ENCODE data around the gene PDS5B.

Gene PDS5B

DNA sequence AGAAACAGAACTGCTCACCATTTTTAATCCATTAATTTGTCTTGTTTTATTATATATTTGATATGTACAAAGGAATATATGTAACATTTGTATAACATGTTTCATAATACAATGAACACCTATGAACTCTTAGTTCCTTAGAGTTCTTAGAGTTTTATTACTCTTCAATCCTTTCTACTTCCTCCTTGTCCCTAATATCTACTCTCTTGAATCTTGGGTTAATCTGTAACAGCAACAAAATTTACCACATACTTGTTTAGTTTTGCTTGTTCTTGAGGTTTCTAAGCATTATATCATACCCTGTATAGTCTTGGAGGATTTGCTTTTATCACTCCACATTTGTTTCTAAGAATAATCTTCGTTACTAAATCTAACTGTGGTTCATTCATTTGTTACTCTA is 151.4 kb downstream of the PDS5B start:
- peak overlapping the region; percentile 83 for H3K27ac Mint-ChIP-seq
- peaks cover 26% of the 10 kb centered on the region for H3K36me3 Mint-ChIP-seq (ENCODE audit: low read depth)
- no peaks in the 10 kb centered on the region for H3K27me3 Mint-ChIP-seq
- no peaks in the 10 kb centered on the region for H3K9me3 Mint-ChIP-seq
- DNase-seq (no peak), ATAC-seq (no peak)
- peak overlapping the region; percentile 75 for H3K4me3 Mint-ChIP-seq
- peaks cover 44% of the 10 kb centered on the region for H3K4me1 Mint-ChIP-seq

DNA sequence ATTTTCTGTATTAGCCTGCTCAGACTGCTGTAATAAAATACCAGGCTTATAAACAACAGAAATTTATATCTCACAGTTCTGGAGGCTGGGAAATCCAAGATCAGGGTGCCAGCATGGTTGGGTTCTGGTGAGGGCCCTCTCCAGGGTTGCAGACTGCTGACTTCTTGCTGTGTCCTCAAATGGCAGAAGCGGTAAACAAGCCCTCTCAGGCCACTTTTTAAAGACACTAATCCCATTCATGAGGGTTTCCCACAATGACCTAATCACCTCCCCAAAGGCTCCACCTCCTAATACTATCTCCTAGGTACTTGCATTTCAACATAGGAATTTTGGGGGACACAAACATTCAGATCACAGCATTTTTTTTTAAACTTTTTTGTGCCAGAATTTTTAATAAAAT is 159.3 kb downstream of the PDS5B start:
- ATAC-seq, result no peak
- no peaks in the 10 kb centered on the region for H3K9me3 Mint-ChIP-seq
- H3K4me3 Mint-ChIP-seq, result no peak overlapping the region
- no peaks in the 10 kb centered on the region for H3K4me1 Mint-ChIP-seq
- DNase-seq, result no peak
- no peak overlapping the region for H3K27ac Mint-ChIP-seq
- peaks cover 26% of the 10 kb centered on the region for H3K36me3 Mint-ChIP-seq (ENCODE audit: low read depth)
- H3K27me3 Mint-ChIP-seq, result no peaks in the 10 kb centered on the region

GRCh38 chr13:32746474-32746873 is 160.2 kb downstream of the PDS5B start:
- Mint-ChIP-seq H3K27ac (no peak overlapping the region), H3K27me3 (no peaks in the 10 kb centered on the region), H3K4me3 (no peak overlapping the region), H3K9me3 (no peaks in the 10 kb centered on the region), H3K4me1 (no peaks in the 10 kb centered on the region), H3K36me3 (ENCODE audit: low read depth) (peaks cover 24% of the 10 kb centered on the region)
- no peak for DNase-seq
- ATAC-seq, result no peak

- no peak for DNase-seq
- H3K4me1 Mint-ChIP-seq, result no peaks in the 10 kb centered on the region
- H3K9me3 Mint-ChIP-seq, result no peaks in the 10 kb centered on the region
- no peak overlapping the region for H3K27ac Mint-ChIP-seq
- ATAC-seq, result no peak
- peaks cover 25% of the 10 kb centered on the region for H3K36me3 Mint-ChIP-seq (ENCODE audit: low read depth)
- H3K27me3 Mint-ChIP-seq, result no peaks in the 10 kb centered on the region
- H3K4me3 Mint-ChIP-seq, result no peak overlapping the region
Measured at GRCh38 chr13:32748305-32748704, 162.1 kb downstream of the PDS5B start.

- no peaks in the 10 kb centered on the region for H3K9me3 Mint-ChIP-seq
- peaks cover 40% of the 10 kb centered on the region for H3K36me3 Mint-ChIP-seq (ENCODE audit: low read depth)
- no peaks in the 10 kb centered on the region for H3K27me3 Mint-ChIP-seq
- no peak for ATAC-seq
- DNase-seq, result no peak
- H3K4me1 Mint-ChIP-seq, result peaks cover 4% of the 10 kb centered on the region
- H3K4me3 Mint-ChIP-seq, result no peak overlapping the region
- no peak overlapping the region for H3K27ac Mint-ChIP-seq
Measured at GRCh38 chr13:32751340-32751739, 165.1 kb downstream of the PDS5B start.

GRCh38 chr13:32752311-32752710 is 166.1 kb downstream of the PDS5B start:
- no peak overlapping the region for H3K27ac Mint-ChIP-seq

DNA sequence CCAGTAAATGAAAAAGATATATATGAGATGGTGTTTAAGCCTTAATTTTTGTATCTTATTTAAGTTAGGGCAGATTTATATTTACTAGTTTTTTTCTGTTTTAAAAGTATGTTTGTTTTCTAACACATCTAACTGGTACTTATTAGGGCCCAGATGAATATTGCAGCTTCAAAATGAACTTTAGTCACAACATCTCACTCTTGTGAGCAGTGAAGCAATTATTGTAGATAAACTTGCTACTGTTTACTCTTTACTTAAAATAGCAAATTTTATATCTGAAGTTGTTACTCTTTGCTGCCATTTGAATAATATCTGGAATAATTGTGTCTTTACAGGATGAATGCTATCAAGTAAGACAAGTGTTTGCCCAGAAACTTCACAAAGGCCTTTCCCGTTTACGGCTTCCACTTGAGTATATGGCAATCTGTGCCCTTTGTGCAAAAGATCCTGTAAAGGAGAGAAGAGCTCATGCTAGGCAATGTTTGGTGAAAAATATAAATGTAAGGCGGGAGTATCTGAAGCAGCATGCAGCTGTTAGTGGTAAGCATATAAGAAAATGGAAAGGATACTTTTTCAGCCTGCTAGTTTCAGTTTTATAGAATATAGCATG is 166.8 kb downstream of the PDS5B start:
- Mint-ChIP-seq H3K4me1 (peaks cover 4% of the 10 kb centered on the region), H3K4me3 (no peak overlapping the region), H3K9me3 (no peaks in the 10 kb centered on the region), H3K27ac (no peak overlapping the region), H3K27me3 (no peaks in the 10 kb centered on the region), H3K36me3 (ENCODE audit: low read depth) (peaks cover 42% of the 10 kb centered on the region)
- DNase-seq (no peak), ATAC-seq (no peak)

More at GRCh38 chr13:32752311-32752710, 166.1 kb downstream of the PDS5B start:
- no peak for DNase-seq
- H3K36me3 Mint-ChIP-seq (ENCODE audit: low read depth), result peaks cover 39% of the 10 kb centered on the region
- H3K27me3 Mint-ChIP-seq, result no peaks in the 10 kb centered on the region
- peaks cover 4% of the 10 kb centered on the region for H3K4me1 Mint-ChIP-seq
- H3K4me3 Mint-ChIP-seq, result no peak overlapping the region
- H3K9me3 Mint-ChIP-seq, result no peaks in the 10 kb centered on the region
- no peak for ATAC-seq

GRCh38 chr13:32754179-32754578 is 167.9 kb downstream of the PDS5B start:
- H3K36me3 Mint-ChIP-seq (ENCODE audit: low read depth), result peaks cover 44% of the 10 kb centered on the region
- no peak for ATAC-seq
- no peak overlapping the region for H3K4me3 Mint-ChIP-seq
- no peaks in the 10 kb centered on the region for H3K9me3 Mint-ChIP-seq
- no peaks in the 10 kb centered on the region for H3K27me3 Mint-ChIP-seq
- no peak for DNase-seq
- no peak overlapping the region for H3K27ac Mint-ChIP-seq
- H3K4me1 Mint-ChIP-seq, result peaks cover 4% of the 10 kb centered on the region

GRCh38 chr13:32759152-32759551 is 172.9 kb downstream of the PDS5B start:
- Mint-ChIP-seq H3K36me3 (ENCODE audit: low read depth) (peaks cover 65% of the 10 kb centered on the region), H3K4me3 (no peak overlapping the region), H3K27me3 (no peaks in the 10 kb centered on the region), H3K27ac (no peak overlapping the region), H3K4me1 (peaks cover 12% of the 10 kb centered on the region), H3K9me3 (peaks cover 6% of the 10 kb centered on the region)
- ATAC-seq (no peak), DNase-seq (no peak)

DNA sequence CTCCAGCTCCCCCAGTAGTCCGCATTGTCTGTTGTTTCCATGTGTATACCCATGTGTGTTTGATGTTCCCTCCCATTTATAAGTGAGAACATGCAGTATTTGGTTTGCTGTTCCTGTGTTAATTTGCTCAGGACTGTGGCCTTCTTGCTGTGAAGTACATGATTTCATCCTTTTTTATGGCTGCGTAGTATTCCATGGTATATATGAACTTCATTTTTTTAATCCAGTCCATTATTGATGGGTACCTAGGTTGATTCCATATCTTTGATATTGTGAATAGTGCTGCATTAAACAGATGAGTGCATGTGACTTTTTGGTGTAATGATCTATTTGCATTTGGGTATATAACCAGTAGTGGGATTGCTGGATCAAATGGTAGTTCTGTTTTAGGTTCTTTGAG is 175.2 kb downstream of the PDS5B start:
- ATAC-seq (no peak), DNase-seq (no peak)
- Mint-ChIP-seq H3K9me3 (peaks cover 6% of the 10 kb centered on the region), H3K27me3 (no peaks in the 10 kb centered on the region), H3K4me1 (peaks cover 7% of the 10 kb centered on the region), H3K27ac (no peak overlapping the region), H3K4me3 (no peak overlapping the region), H3K36me3 (ENCODE audit: low read depth) (peaks cover 51% of the 10 kb centered on the region)

GRCh38 chr13:32779119-32779518 is 192.9 kb downstream of the PDS5B start:
- no peak for DNase-seq
- H3K9me3 Mint-ChIP-seq, result peaks cover 9% of the 10 kb centered on the region
- no peak overlapping the region for H3K27ac Mint-ChIP-seq
- peaks cover 34% of the 10 kb centered on the region for H3K36me3 Mint-ChIP-seq (ENCODE audit: low read depth)
- H3K27me3 Mint-ChIP-seq, result no peaks in the 10 kb centered on the region
- no peak overlapping the region for H3K4me3 Mint-ChIP-seq
- peaks cover 15% of the 10 kb centered on the region for H3K4me1 Mint-ChIP-seq
- ATAC-seq, result no peak

GRCh38 chr13:32781906-32782305 is 195.7 kb downstream of the PDS5B start:
- Mint-ChIP-seq H3K4me1 (peaks cover 15% of the 10 kb centered on the region), H3K27ac (no peak overlapping the region), H3K27me3 (no peaks in the 10 kb centered on the region), H3K9me3 (peaks cover 9% of the 10 kb centered on the region), H3K4me3 (no peak overlapping the region), H3K36me3 (ENCODE audit: low read depth) (peaks cover 29% of the 10 kb centered on the region)
- ATAC-seq (no peak), DNase-seq (no peak)

DNA sequence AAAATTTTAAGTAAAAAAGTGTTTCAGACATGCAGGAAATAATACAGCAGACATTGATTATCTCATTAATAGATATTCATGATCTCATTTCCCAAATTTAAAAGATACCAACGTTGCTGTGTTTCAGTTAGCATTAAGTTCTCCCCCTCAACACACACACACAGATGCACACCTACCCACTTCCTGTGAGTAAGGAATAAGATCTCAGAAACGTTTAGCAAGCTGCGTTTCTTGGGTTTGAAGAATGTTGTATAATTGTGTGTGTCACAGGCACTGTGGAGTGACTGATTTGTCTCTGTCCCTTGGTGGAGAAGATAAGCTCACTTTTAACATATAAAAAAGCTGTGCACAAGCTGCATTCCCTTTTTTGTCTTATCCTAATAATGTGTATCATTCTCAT is 196.8 kb downstream of the PDS5B start:
- peaks cover 9% of the 10 kb centered on the region for H3K9me3 Mint-ChIP-seq
- peaks cover 15% of the 10 kb centered on the region for H3K4me1 Mint-ChIP-seq
- peak overlapping the region; percentile 16 for H3K4me3 Mint-ChIP-seq
- H3K36me3 Mint-ChIP-seq (ENCODE audit: low read depth), result peaks cover 27% of the 10 kb centered on the region
- DNase-seq, result no peak
- ATAC-seq, result peak; percentile 98
- peak overlapping the region; percentile 1 for H3K27ac Mint-ChIP-seq
- no peaks in the 10 kb centered on the region for H3K27me3 Mint-ChIP-seq

- peak overlapping the region; percentile 10 for H3K4me3 Mint-ChIP-seq
- peaks cover 2% of the 10 kb centered on the region for H3K36me3 Mint-ChIP-seq (ENCODE audit: low read depth)
- H3K9me3 Mint-ChIP-seq, result no peaks in the 10 kb centered on the region
- no peak for DNase-seq
- peak overlapping the region; percentile 52 for H3K27ac Mint-ChIP-seq
- H3K27me3 Mint-ChIP-seq, result no peaks in the 10 kb centered on the region
- peaks cover 37% of the 10 kb centered on the region for H3K4me1 Mint-ChIP-seq
- no peak for ATAC-seq
Measured at GRCh38 chr13:32790731-32791130, 204.5 kb downstream of the PDS5B start.

- H3K4me1 Mint-ChIP-seq, result peaks cover 37% of the 10 kb centered on the region
- peak overlapping the region; percentile 27 for H3K4me3 Mint-ChIP-seq
- H3K9me3 Mint-ChIP-seq, result no peaks in the 10 kb centered on the region
- peaks cover 3% of the 10 kb centered on the region for H3K36me3 Mint-ChIP-seq (ENCODE audit: low read depth)
- DNase-seq (peak; percentile 26), ATAC-seq (peak; percentile 93)
- peak overlapping the region; percentile 73 for H3K27ac Mint-ChIP-seq
- no peaks in the 10 kb centered on the region for H3K27me3 Mint-ChIP-seq
Measured at GRCh38 chr13:32791545-32792172, 205.4 kb downstream of the PDS5B start.

Data from activated naive CD8-positive, alpha-beta T cell treated with anti-CD3 and anti-CD28 coated beads, Interleukin-2, amount 50 U/mL, for 24 hours (primary cell).